Mucosa of descending colon (tissue), 3 donors: ENCODE data around the gene PTCRA. TPM values are rescaled to one million over a fixed set of nuclear protein-coding genes. Genes with fewer than 3 reads are reported as not detected.
"Not testable (repeated sequence)": the region's sequence is repeated elsewhere in the genome, so short reads cannot be mapped to it uniquely, and the experiment has no call there.

Source experiments
- ATAC-seq: fragments of 200-7000 bp; cut with Tn5 transposase; one replicate; pipeline ENCODE4 v1.9.1; 2020; ENCODE audit warnings: mild to moderate bottlenecking, moderate library complexity
- DNase-seq, 3 donors: peaks; one replicate each; pipeline ENCODE4 v3.0.0-alpha.2; 2020
- H3K36me3 ChIP-seq: fragments of 200-600 bp; one replicate; pipeline ENCODE4 v1.8.0; 2021; ENCODE audit warnings: low read depth, mild to moderate bottlenecking
- H3K4me1 ChIP-seq: fragments of 200-600 bp; one replicate; pipeline ENCODE4 v1.8.0; 2021; ENCODE audit warnings: low read depth, mild to moderate bottlenecking
- H3K4me3 ChIP-seq: fragments of 200-600 bp; one replicate; pipeline ENCODE4 v1.8.0; 2021; ENCODE audit warnings: mild to moderate bottlenecking
- H3K9me3 ChIP-seq: fragments of 200-600 bp; one replicate; pipeline ENCODE4 v1.8.0; 2021; ENCODE audit warnings: mild to moderate bottlenecking
- intact Hi-C, 2 donors: fragments of 100-400 bp; cut with DNase I in 1 of 2; cut with micrococcal nuclease in 1 of 2; formaldehyde crosslinking; loops; one replicate each; pipeline versions ENCODE4 v1.11.0 to v1.11.1; 2022; cut with DNase I, micrococcal nuclease
- total RNA-seq, 3 donors: library from RNA; stranded (reverse); fragmentation: NEBNext Ultra II Directional in 2 of 3; extraction: Animal tissue kit (Norgen Biotek cat#: 25700) in 2 of 3; gene quantifications; one replicate each; pipeline versions ENCODE4 v1.2.1 to v1.2.4, GENCODE V29; 2021 to 2023
- TF ChIP-seq, protein P1 (sequence below): fragments of 200-600 bp; IDR thresholded peaks from one replicate; pipeline ENCODE4 v1.8.0; 2022; ENCODE audit warnings: antibody characterized with exemption, mild to moderate bottlenecking
- donor health status: DM: no; HTN: no; CAD: no; lungs with moderate emphysema.
- donor health status: DM: no; HTN: no; CAD: no.
- donor health status: DM: no; HTN: yes; CAD: no.

The PTCRA gene
- total RNA-seq, 3 donors from 2014 or later = not detected

DNA sequence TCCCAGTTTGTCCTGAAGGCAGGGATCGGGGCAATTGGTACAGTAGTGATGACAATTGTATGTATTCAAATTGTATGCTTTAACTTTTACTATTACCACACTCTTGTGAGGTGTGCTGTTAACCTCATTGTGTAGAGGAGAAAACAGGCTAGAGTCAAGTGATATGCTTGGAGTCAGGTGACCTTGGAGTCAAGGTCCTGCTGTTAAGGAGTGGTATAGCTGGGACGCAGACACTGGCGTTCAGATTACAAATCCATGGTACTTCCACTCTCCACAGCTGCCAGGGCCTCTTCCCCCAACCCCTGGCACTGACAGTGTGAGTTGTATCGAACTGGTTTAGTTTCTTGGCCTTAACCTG lies 23.9 kb downstream of the PTCRA start:
- Histone ChIP-seq H3K4me1 (no peaks in the 10 kb centered on the region), H3K9me3 (no peaks in the 10 kb centered on the region), H3K36me3 (no peaks in the 10 kb centered on the region), H3K4me3 (no peak overlapping the region)
- DNase-seq (no peak), ATAC-seq (no peak)
- TF ChIP-seq, protein P1, sequence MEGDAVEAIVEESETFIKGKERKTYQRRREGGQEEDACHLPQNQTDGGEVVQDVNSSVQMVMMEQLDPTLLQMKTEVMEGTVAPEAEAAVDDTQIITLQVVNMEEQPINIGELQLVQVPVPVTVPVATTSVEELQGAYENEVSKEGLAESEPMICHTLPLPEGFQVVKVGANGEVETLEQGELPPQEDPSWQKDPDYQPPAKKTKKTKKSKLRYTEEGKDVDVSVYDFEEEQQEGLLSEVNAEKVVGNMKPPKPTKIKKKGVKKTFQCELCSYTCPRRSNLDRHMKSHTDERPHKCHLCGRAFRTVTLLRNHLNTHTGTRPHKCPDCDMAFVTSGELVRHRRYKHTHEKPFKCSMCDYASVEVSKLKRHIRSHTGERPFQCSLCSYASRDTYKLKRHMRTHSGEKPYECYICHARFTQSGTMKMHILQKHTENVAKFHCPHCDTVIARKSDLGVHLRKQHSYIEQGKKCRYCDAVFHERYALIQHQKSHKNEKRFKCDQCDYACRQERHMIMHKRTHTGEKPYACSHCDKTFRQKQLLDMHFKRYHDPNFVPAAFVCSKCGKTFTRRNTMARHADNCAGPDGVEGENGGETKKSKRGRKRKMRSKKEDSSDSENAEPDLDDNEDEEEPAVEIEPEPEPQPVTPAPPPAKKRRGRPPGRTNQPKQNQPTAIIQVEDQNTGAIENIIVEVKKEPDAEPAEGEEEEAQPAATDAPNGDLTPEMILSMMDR = no peak
- intact Hi-C loops = no loop called here

DNA sequence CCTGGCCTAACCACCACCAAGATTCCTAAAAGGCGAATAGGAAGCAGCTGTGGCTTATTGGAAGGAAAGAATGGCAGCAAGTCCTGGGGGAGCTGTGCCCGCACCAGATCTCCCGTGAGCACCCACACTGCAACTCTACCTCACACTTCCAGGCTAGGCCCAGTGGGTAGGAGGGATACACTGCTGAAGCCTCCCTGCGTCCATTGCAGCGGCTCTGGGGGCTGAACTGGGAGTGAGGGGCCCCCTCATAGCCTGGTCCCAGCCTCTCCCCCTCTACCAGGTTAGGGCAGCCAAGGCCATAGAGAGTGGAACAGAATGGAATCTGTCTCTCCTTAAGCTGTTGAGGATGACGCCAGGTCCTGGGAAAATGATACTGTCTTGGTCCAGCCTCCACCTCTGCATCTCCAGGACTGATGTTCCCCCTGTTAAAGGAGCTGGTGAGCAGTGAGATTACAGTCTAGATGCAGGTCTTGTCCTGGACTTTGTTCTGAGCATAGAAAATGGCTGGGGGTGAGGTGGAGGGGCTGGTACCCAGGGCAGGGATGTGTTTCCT lies 24.7 kb downstream of the PTCRA start:
- Histone ChIP-seq H3K4me3 (no peak overlapping the region), H3K36me3 (no peaks in the 10 kb centered on the region), H3K9me3 (no peaks in the 10 kb centered on the region), H3K4me1 (no peaks in the 10 kb centered on the region)
- DNase-seq = no peak
- TF ChIP-seq, protein P1 = no peak
- no peak for ATAC-seq
- intact Hi-C loops = no loop called here

DNA sequence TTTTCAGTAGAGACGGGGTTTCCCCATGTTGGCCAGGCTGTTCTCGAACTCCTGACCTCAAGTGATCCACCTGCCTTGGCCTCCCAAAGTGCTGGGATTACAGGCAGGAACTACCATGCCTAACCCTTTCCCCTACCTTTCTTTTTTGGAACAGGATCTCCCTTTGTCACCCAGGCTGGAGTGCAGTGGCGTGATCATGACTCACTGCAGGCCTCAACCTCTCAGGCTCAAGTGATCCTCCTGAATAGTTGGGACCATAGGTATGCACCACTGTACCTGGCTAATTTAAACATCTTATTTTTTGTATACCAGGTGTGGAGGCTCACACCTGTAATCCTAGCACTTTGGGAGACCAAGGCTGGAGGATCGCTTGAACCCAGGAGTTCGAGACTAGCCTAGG lies 25.5 kb downstream of the PTCRA start:
- ATAC-seq, DNase-seq, H3K36me3 ChIP-seq, H3K9me3 ChIP-seq, H3K4me3 ChIP-seq, intact Hi-C loops, H3K4me1 ChIP-seq: not testable (repeated sequence)

DNA sequence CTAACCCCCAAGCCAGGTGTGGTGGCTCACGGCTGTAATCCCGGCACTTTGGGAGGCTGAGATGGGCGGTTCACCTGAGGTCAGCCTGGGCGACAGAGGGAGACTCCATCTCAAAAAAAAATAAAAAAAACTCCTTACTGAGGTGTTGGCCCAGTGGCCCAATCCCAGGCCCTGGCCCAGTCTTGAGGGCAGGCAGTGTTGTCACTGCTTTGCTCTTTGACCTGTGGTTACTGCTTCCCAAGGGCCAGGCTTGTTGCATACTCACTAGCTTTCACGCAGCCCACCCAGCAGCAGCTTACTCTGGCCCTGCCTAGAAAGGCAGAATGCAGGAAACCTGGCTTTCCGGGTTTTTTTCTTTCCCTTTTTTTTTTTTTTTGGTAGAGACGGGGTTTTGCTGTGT lies 26.6 kb downstream of the PTCRA start:
- no peaks in the 10 kb centered on the region for H3K36me3 ChIP-seq
- DNase-seq (no peak), ATAC-seq (no peak)
- TF ChIP-seq, protein P1 = no peak
- no peaks in the 10 kb centered on the region for H3K9me3 ChIP-seq
- intact Hi-C loops = no loop called here
- H3K4me3 ChIP-seq = no peak overlapping the region
- no peaks in the 10 kb centered on the region for H3K4me1 ChIP-seq

DNA sequence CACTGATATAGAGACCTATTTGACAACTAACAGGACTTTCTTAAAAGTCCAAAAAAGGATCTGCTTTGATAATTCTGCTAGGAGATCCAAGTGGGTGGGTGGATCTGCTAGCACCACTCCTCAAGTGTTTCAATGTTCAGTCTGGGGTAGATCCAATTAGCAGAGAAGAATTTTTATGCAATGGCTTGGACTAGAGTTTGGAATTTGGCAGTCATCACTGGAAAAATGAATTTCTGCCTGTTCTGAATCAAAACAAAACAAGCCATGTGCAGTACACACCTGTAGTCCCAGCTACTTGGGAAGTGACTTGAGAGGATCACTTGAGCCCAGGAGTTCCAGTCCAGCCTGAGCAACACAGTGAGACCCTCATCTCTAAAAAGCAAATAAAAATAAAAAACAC lies 32.1 kb downstream of the PTCRA start:
- H3K4me3 ChIP-seq = no peak overlapping the region
- intact Hi-C loops = no loop called here
- H3K9me3 ChIP-seq = no peaks in the 10 kb centered on the region
- ATAC-seq (no peak), DNase-seq (no peak)
- no peaks in the 10 kb centered on the region for H3K36me3 ChIP-seq
- H3K4me1 ChIP-seq = no peaks in the 10 kb centered on the region
- TF ChIP-seq, protein P1 = no peak

DNA sequence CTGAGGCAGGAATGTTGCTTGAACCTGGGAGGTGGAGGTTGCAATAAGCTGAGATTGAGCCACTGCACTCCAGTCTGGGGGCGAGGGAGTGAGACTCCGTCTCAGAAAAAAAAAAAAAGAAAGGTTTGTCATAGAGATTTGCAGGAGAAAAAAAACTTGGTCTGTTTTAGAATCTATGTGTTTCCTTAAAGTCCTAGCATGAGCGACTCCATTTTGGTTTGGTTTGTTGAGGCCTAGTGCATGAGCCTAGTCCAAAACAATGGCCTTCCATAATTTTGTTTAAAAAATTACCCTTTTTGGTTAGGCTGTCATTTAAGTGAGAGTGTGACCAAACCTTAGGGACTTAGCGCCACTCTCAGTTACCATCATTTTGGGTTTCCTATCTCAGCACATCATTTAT lies 36.5 kb downstream of the PTCRA start:
- DNase-seq (no peak), ATAC-seq (no peak)
- Histone ChIP-seq H3K9me3 (no peaks in the 10 kb centered on the region), H3K4me3 (no peak overlapping the region), H3K4me1 (no peaks in the 10 kb centered on the region), H3K36me3 (no peaks in the 10 kb centered on the region)
- TF ChIP-seq, protein P1 = no peak
- intact Hi-C loops = no loop called here

DNA sequence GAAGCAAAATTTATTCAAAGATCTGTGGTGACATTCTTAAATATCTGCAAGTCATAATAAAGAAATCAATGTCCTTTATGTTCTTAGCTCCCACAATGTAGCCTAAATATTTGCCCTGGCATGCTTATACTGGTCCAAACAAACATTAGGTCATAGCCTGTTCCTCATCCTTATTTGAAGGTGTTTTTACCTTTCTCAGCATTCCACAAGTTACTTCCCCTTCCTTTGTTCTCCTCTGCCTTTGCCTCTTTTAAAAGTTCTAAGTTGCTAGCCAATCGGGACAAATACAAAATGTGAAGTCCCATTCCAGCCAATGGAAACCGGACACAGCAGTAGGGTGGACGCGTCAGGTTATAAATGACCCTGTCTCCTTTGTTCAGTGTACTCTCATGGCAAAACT lies 38.6 kb downstream of the PTCRA start:
- H3K4me1 ChIP-seq, H3K36me3 ChIP-seq, H3K4me3 ChIP-seq, intact Hi-C loops, H3K9me3 ChIP-seq, DNase-seq, ATAC-seq: not testable (repeated sequence)
